ENCODE measurements around the gene BANF2. TPM values are rescaled to one million over a fixed set of nuclear protein-coding genes. Genes with fewer than 3 reads are reported as not detected.
A peak's percentile ranks its signal among the peaks of the same experiment; 100 is the strongest.

Gene BANF2
- total and polyA plus RNA-seq, 2 of the 13 experiments (the other 11 are each of a cell fraction or from before 2014, with no cell fraction given), result 0.35 TPM; not detected in 1

DNA sequence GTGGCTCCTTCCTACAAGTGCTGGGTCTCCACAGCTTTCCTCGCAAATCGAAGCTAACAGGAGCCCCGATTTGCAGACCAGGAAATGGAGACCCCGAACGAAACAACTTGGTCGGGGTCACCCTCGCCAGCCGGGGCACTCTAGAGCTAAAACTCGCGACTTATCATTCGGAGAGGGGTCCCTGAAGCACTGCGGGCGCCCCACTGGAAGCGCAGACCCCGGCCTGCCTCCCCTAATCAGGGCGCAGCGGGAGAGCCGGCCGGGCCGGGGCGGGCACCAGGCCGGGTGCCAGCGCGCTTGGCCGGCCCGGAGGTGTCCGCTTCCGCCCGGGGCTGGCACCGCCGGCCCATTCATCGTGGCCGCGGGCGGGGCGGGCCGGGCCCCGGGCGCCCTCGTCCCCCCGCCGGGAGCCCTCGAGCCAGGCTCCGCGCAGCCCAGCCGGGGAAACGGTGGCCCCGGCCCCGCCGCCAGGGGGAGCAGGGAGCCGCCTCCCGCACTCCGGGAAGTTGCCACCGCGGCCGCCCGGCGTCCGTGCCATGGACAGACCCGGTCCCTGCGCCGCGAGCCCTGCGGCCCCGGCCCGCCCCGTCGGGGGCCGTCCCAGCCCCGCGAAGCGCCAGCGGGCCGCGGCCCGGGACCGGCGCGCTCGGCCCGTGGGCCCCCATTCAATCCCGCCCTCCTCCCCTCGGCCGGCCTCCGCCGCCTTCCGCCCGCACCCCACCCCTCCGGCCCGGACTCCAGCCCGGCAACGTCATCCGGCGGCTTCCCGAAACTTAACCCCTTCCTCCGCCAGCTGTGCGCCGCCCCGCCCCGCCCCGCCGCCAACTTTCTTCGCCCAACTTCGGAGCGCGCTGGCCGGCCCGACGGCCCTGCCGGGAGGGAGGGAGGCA is 18.7 kb upstream of the BANF2 start:
- BruUV-seq (replicated peaks), result no TSS peak
- H3K4me2 ChIP-seq (ENCODE audit: low read depth, low read length), result peak overlapping the region; percentile 89
- H3K27ac ChIP-seq (ENCODE audit: extremely low read length, insufficient read depth, low read length), result peak overlapping the region; percentile 70
- H3K79me2 ChIP-seq (ENCODE audit: insufficient read depth, low read length), result peaks cover 49% of the 10 kb centered on the region
- no peak overlapping the region for H2AFZ ChIP-seq (ENCODE audit: low read length)
- H3K4me3 ChIP-seq (replicated peaks in 1 of 3; ENCODE audit: insufficient read depth in 1 of 3, low read depth in 2 of 3, low read length in 3 of 3), result peak overlapping the region; percentile 87 to 92 (median 92)
- H3K9me3 ChIP-seq (ENCODE audit: low read length), result peaks cover under 1% of the 10 kb centered on the region; the same call in 1 of the 2 replicates
- peaks cover 14 to 44% of the 10 kb centered on the region in 2 experiments for H3K36me3 ChIP-seq (replicated peaks in 1 of 2; ENCODE audit: control insufficient read depth in 1 of 2, insufficient read depth in 2 of 2, low read length in 2 of 2)
- peak overlapping the region; percentile 91 for H3K9ac ChIP-seq (ENCODE audit: insufficient read depth, low read depth, low read length)
- DNase-seq (ENCODE audit: low spot score), result peak; percentile 58
- H4K20me1 ChIP-seq (ENCODE audit: insufficient read depth, low read length), result peaks cover 48% of the 10 kb centered on the region
- CTCF ChIA-PET (ENCODE audit: low intra/inter-chr PET ratio, low total read pairs), result interaction anchor here (0.8 to 2.3 kb wide), 3 partner anchors 41 to 258 kb away, joined by 5 to 29 read pairs (median 8); no protein-coding TSS in a partner anchor
- POLR2A ChIA-PET, result interaction anchor here (0.7 to 10.8 kb wide), 34 partner anchors 9 to 607 kb away, joined by 3 to 347 read pairs (median 9); partner anchors contain the start of genes MGME1, SNX5 and ZNF133
- WGBS (ENCODE audit: low lambda C conversion rate), result under 1% methylated on average over 73 of the region's 110 CpGs
- FAIRE-seq, result no peak
- in situ Hi-C loops (cut with HindIII; ENCODE audit: extremely low pct_ligation_motif_present, low pct_unique_long_range_greater_than_20kb), result loop anchor here (5.0 kb wide), 1 partner anchor 201 kb away; no protein-coding TSS in a partner anchor
- peaks cover 72% of the 10 kb centered on the region for H3K4me1 ChIP-seq (ENCODE audit: insufficient read depth, low read length)
- ATAC-seq, result peak; percentile 2; the same call in 2 of the 3 replicates
- peaks cover 0 to 6% of the 10 kb centered on the region in 2 experiments; a peak in 3 of 5 replicates for H3K27me3 ChIP-seq (ENCODE audit: control insufficient read depth in 1 of 2, insufficient read depth in 2 of 2, low read length in 2 of 2)
- intact Hi-C loops (cut with micrococcal nuclease; ENCODE audit: unreplicated experiment), result loop anchor here (1.0 to 5.0 kb wide), 2 partner anchors 126 to 217 kb away; no protein-coding TSS in a partner anchor
- TF ChIP-seq ZFP41 (CRISPR knock-in tag; IDR thresholded peaks at IDR 0.05; ENCODE audit: borderline replicate concordance) (no peak), HMGA1 (CRISPR knock-in tag; conservative IDR thresholded peaks at IDR 0.05) (no peak), MTERF4 (CRISPR knock-in tag; IDR thresholded peaks at IDR 0.05) (peak; percentile 3; the same call in 1 of the 2 replicates), TGIF2 (CRISPR knock-in tag; IDR thresholded peaks at IDR 0.05) (peak; percentile 43), ZNF274 (CRISPR knock-in tag; IDR thresholded peaks at IDR 0.05) (peak; percentile 62; the same call in 1 of the 2 replicates), RFXAP (CRISPR knock-in tag; IDR thresholded peaks at IDR 0.05; ENCODE audit: borderline replicate concordance) (0 out of 2 replicates have a peak, but pooled peaks have one; percentile 34), ZNF124 (CRISPR knock-in tag; IDR thresholded peaks at IDR 0.05) (no peak; the same call in 1 of the 2 replicates), ZNF652 (CRISPR knock-in tag; IDR thresholded peaks at IDR 0.05; ENCODE audit: borderline replicate concordance, low read depth) (peak; percentile 91), JUN (CRISPR knock-in tag; IDR thresholded peaks at IDR 0.05) (no peak), KAT8 (CRISPR knock-in tag; IDR thresholded peaks at IDR 0.05) (no peak), KMT2A (CRISPR knock-in tag; IDR thresholded peaks at IDR 0.05) (0 out of 2 replicates have a peak, but pooled peaks have one; percentile 18), TBX2 (CRISPR knock-in tag; IDR thresholded peaks at IDR 0.05; ENCODE audit: borderline replicate concordance) (0 out of 2 replicates have a peak, but pooled peaks have one; percentile 2), ZBTB7A (CRISPR knock-in tag; IDR thresholded peaks at IDR 0.05) (no peak), NFE2L1 (CRISPR knock-in tag; IDR thresholded peaks at IDR 0.05; ENCODE audit: borderline replicate concordance) (no peak), SETDB1 (CRISPR knock-in tag; IDR thresholded peaks at IDR 0.05; ENCODE audit: borderline replicate concordance) (no peak), ZNF773 (CRISPR knock-in tag; IDR thresholded peaks at IDR 0.05; ENCODE audit: borderline replicate concordance) (0 out of 2 replicates have a peak, but pooled peaks have one; percentile 58), ZSCAN21 (CRISPR knock-in tag; IDR thresholded peaks at IDR 0.05; ENCODE audit: borderline replicate concordance) (0 out of 2 replicates have a peak, but pooled peaks have one; percentile 34)
- TF ChIP-seq, protein P1, sequence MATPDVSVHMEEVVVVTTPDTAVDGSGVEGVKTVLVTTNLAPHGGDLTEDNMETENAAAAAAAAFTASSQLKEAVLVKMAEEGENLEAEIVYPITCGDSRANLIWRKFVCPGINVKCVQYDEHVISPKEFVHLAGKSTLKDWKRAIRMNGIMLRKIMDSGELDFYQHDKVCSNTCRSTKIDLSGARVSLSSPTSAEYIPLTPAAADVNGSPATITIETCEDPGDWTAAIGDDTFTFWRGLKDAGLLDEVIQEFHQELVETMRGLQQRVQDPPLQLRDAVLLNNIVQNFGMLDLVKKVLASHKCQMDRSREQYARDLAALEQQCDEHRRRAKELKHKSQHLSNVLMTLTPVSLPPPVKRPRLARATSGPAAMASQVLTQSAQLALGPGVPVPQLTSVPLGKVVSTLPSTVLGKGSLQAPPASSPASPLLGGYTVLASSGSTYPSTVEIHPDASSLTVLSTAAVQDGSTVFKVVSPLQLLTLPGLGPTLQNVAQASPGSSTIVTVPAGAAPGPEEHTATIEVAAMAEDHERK (CRISPR knock-in tag; IDR thresholded peaks at IDR 0.05; ENCODE audit: low read depth), result no peak
- TF ChIP-seq, protein P2, sequence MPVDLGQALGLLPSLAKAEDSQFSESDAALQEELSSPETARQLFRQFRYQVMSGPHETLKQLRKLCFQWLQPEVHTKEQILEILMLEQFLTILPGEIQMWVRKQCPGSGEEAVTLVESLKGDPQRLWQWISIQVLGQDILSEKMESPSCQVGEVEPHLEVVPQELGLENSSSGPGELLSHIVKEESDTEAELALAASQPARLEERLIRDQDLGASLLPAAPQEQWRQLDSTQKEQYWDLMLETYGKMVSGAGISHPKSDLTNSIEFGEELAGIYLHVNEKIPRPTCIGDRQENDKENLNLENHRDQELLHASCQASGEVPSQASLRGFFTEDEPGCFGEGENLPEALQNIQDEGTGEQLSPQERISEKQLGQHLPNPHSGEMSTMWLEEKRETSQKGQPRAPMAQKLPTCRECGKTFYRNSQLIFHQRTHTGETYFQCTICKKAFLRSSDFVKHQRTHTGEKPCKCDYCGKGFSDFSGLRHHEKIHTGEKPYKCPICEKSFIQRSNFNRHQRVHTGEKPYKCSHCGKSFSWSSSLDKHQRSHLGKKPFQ (CRISPR knock-in tag; IDR thresholded peaks at IDR 0.05; ENCODE audit: insufficient replicate concordance), result no peak

Data from HepG2 (cell line).